Measurements from ENCODE around the gene CD3E. TPM values are rescaled to one million over a fixed set of nuclear protein-coding genes. Genes with fewer than 3 reads are reported as not detected.

CD3E gene
- total RNA-seq, 1 experiment from 2014 or later, result 0.39 TPM

GRCh38 chr11:118328745-118329144, 24.2 kb downstream of the CD3E start:
- H3K4me3 ChIP-seq (ENCODE audit: low read depth, low read length), result no peak overlapping the region
- BruUV-seq (replicated peaks), result no TSS peak
- intact Hi-C loops (cut with micrococcal nuclease; ENCODE audit: unreplicated experiment), result no loop called here
- Mint-ChIP-seq H3K27ac (ENCODE audit: unreplicated experiment) (no peak overlapping the region), H3K4me3 (ENCODE audit: unreplicated experiment) (no peak overlapping the region), H3K9me3 (ENCODE audit: unreplicated experiment) (peaks cover 12% of the 10 kb centered on the region), H3K27me3 (ENCODE audit: insufficient read depth, unreplicated experiment) (no peaks in the 10 kb centered on the region), H3K4me1 (ENCODE audit: low read depth, unreplicated experiment) (peaks cover 5% of the 10 kb centered on the region), H3K36me3 (ENCODE audit: insufficient read depth, unreplicated experiment) (peaks cover 5% of the 10 kb centered on the region)
- no peaks in the 10 kb centered on the region for H3K27me3 ChIP-seq (replicated peaks; ENCODE audit: control insufficient read depth, insufficient read depth, low read length)
- H3K9me3 ChIP-seq, result peaks cover 4% of the 10 kb centered on the region; the same call in 1 of the 2 replicates
- TF ChIP-seq CTCF (IDR thresholded peaks at IDR 0.05; ENCODE audit: insufficient read depth in 1 of 2, low read depth in 1 of 2, low read length in 1 of 2, severe bottlenecking in 1 of 2, unreplicated experiment in 1 of 2), result no peak
- H3K36me3 ChIP-seq (ENCODE audit: control insufficient read depth, insufficient read depth, low read length), result peaks cover 1% of the 10 kb centered on the region; the same call in 1 of the 2 replicates
- CTCF ChIA-PET, result no interaction called here
- POLR2A ChIA-PET, result no interaction called here
- DNase-seq, result no peak
- H3K4me1 ChIP-seq, result no peaks in the 10 kb centered on the region

GRCh38 chr11:118334745-118335144, 30.2 kb downstream of the CD3E start:
- intact Hi-C loops (cut with micrococcal nuclease; ENCODE audit: unreplicated experiment), result no loop called here
- Histone ChIP-seq H3K27me3 (replicated peaks; ENCODE audit: control insufficient read depth, insufficient read depth, low read length) (no peaks in the 10 kb centered on the region), H3K36me3 (ENCODE audit: control insufficient read depth, insufficient read depth, low read length) (no peaks in the 10 kb centered on the region; the same call in 1 of the 2 replicates), H3K4me1 (peaks cover 7% of the 10 kb centered on the region; the same call in 1 of the 2 replicates), H3K4me3 (ENCODE audit: low read depth, low read length) (no peak overlapping the region), H3K9me3 (peaks cover 4% of the 10 kb centered on the region; the same call in 1 of the 2 replicates)
- ChIA-PET CTCF (interaction anchor here (1.7 kb wide), 1 partner anchor 39 kb away, joined by 3 read pairs; no protein-coding TSS in a partner anchor), POLR2A (no interaction called here)
- Mint-ChIP-seq H3K36me3 (ENCODE audit: insufficient read depth, unreplicated experiment) (peaks cover 6% of the 10 kb centered on the region), H3K27me3 (ENCODE audit: insufficient read depth, unreplicated experiment) (no peaks in the 10 kb centered on the region), H3K4me1 (ENCODE audit: low read depth, unreplicated experiment) (peaks cover 7% of the 10 kb centered on the region), H3K27ac (ENCODE audit: unreplicated experiment) (no peak overlapping the region), H3K4me3 (ENCODE audit: unreplicated experiment) (no peak overlapping the region), H3K9me3 (ENCODE audit: unreplicated experiment) (no peaks in the 10 kb centered on the region)
- no peak for TF ChIP-seq CTCF (IDR thresholded peaks at IDR 0.05; ENCODE audit: insufficient read depth in 1 of 2, low read depth in 1 of 2, low read length in 1 of 2, severe bottlenecking in 1 of 2, unreplicated experiment in 1 of 2)
- BruUV-seq (replicated peaks), result no TSS peak
- no peak for DNase-seq

- H3K27ac Mint-ChIP-seq (ENCODE audit: unreplicated experiment), result peak overlapping the region; percentile 46
- H3K27me3 Mint-ChIP-seq (ENCODE audit: insufficient read depth, unreplicated experiment), result no peaks in the 10 kb centered on the region
- intact Hi-C loops (cut with micrococcal nuclease; ENCODE audit: unreplicated experiment), result no loop called here
- no peak overlapping the region for H3K4me3 Mint-ChIP-seq (ENCODE audit: unreplicated experiment)
- BruUV-seq (replicated peaks), result no TSS peak
- peak; percentile 64 to 77 for DNase-seq
- ChIA-PET CTCF (interaction anchor here (0.6 to 1.4 kb wide), 4 partner anchors 12 to 392 kb away, joined by 3 read pairs; no protein-coding TSS in a partner anchor), POLR2A (no interaction called here)
- Histone ChIP-seq H3K9me3 (no peaks in the 10 kb centered on the region), H3K36me3 (ENCODE audit: control insufficient read depth, insufficient read depth, low read length) (no peaks in the 10 kb centered on the region), H3K4me3 (ENCODE audit: low read depth, low read length) (no peak overlapping the region), H3K27me3 (replicated peaks; ENCODE audit: control insufficient read depth, insufficient read depth, low read length) (no peaks in the 10 kb centered on the region), H3K4me1 (peaks cover 15% of the 10 kb centered on the region)
- no peaks in the 10 kb centered on the region for H3K9me3 Mint-ChIP-seq (ENCODE audit: unreplicated experiment)
- peaks cover 7% of the 10 kb centered on the region for H3K4me1 Mint-ChIP-seq (ENCODE audit: low read depth, unreplicated experiment)
- TF ChIP-seq CTCF (IDR thresholded peaks at IDR 0.05; ENCODE audit: insufficient read depth in 1 of 2, low read depth in 1 of 2, low read length in 1 of 2, severe bottlenecking in 1 of 2, unreplicated experiment in 1 of 2), result no peak
- H3K36me3 Mint-ChIP-seq (ENCODE audit: insufficient read depth, unreplicated experiment), result peaks cover 6% of the 10 kb centered on the region
Observed at GRCh38 chr11:118338637-118339061, 34.1 kb downstream of the CD3E start.

Measured in Caco-2 (cell line).